Activated CD4-positive, alpha-beta memory T cell treated with anti-CD3 and anti-CD28 coated beads for 36 hours (primary cell): ENCODE results near the gene RAB18. TPM values are rescaled to one million over a fixed set of nuclear protein-coding genes. Genes with fewer than 3 reads are reported as not detected.
"Not testable (repeated sequence)": the region's sequence is repeated elsewhere in the genome, so short reads cannot be mapped to it uniquely, and the experiment has no call there.

Experiments used
- CTCF ChIA-PET: fragments of 350-600 bp; sonication (Branson Sonifier 250); formaldehyde crosslinking; loops from one replicate; lab custom pipeline; 2021; ENCODE audit warnings: antibody characterized with exemption, inconsistent platforms; lab: Charles Lee
- POLR2A ChIA-PET: fragments of 350-600 bp; sonication (Branson Sonifier 250); formaldehyde crosslinking; loops from one replicate; lab custom pipeline; 2021; ENCODE audit warnings: antibody characterized with exemption; lab: Charles Lee
- DNase-seq: peaks from one replicate; pipeline ENCODE4 v3.0.0-alpha.2; 2020
- H3K27ac Mint-ChIP-seq: one replicate; pipeline ENCODE4 v1.8.0; 2021; ENCODE audit warnings: mixed read lengths
- H3K27me3 Mint-ChIP-seq: one replicate; pipeline ENCODE4 v1.8.0; 2021; ENCODE audit warnings: mixed read lengths
- H3K36me3 Mint-ChIP-seq: one replicate; pipeline ENCODE4 v1.8.0; 2021; ENCODE audit warnings: mixed read lengths
- H3K4me1 Mint-ChIP-seq: one replicate; pipeline ENCODE4 v1.8.0; 2021; ENCODE audit warnings: low read depth, mixed read lengths
- H3K4me3 Mint-ChIP-seq: one replicate; pipeline ENCODE4 v1.8.0; 2021; ENCODE audit warnings: mild to moderate bottlenecking, mixed read lengths
- H3K9me3 Mint-ChIP-seq: one replicate; pipeline ENCODE4 v1.8.0; 2021; ENCODE audit warnings: mixed read lengths
- intact Hi-C: fragments of 100-400 bp; cut with micrococcal nuclease; formaldehyde crosslinking; loops from one replicate; pipeline ENCODE4 v1.15.1; 2023
- total RNA-seq, 2 experiments: library from RNA; stranded (reverse); gene quantifications; one replicate each; pipeline ENCODE4 v1.2.3, GENCODE V29; 2021

The RAB18 gene
- total RNA-seq, 2 experiments from 2014 or later = 51.7 to 54.0 TPM

GRCh38 chr10:27561334-27561733 is 57.2 kb downstream of the RAB18 start:
- no peaks in the 10 kb centered on the region for H3K9me3 Mint-ChIP-seq
- POLR2A ChIA-PET = no interaction called here
- intact Hi-C loops = loop anchor here (5.0 to 10.0 kb wide), 2 partner anchors 114 to 833 kb away; no protein-coding TSS in a partner anchor
- H3K27me3 Mint-ChIP-seq = no peaks in the 10 kb centered on the region
- no peak for DNase-seq
- CTCF ChIA-PET = interaction anchor here (0.6 to 1.9 kb wide), 4 partner anchors 97 to 618 kb away, joined by 3 to 5 read pairs (median 4); no protein-coding TSS in a partner anchor
- peaks cover 11% of the 10 kb centered on the region for H3K4me1 Mint-ChIP-seq
- no peaks in the 10 kb centered on the region for H3K36me3 Mint-ChIP-seq
- no peak overlapping the region for H3K4me3 Mint-ChIP-seq
- H3K27ac Mint-ChIP-seq = no peak overlapping the region

GRCh38 chr10:27564398-27564797 is 60.3 kb downstream of the RAB18 start:
- Mint-ChIP-seq H3K36me3 (peaks cover 3% of the 10 kb centered on the region), H3K4me3 (no peak overlapping the region), H3K4me1 (peaks cover 28% of the 10 kb centered on the region), H3K9me3 (no peaks in the 10 kb centered on the region), H3K27ac (no peak overlapping the region), H3K27me3 (no peaks in the 10 kb centered on the region)
- no peak for DNase-seq
- intact Hi-C loops = loop anchor here (5.0 to 10.0 kb wide), 2 partner anchors 117 to 830 kb away; no protein-coding TSS in a partner anchor
- ChIA-PET POLR2A (interaction anchor here (0.6 kb wide), 1 partner anchor 36 kb away, joined by 4 read pairs; no protein-coding TSS in a partner anchor), CTCF (no interaction called here)

GRCh38 chr10:27564880-27565279 is 60.8 kb downstream of the RAB18 start:
- Mint-ChIP-seq H3K9me3 (no peaks in the 10 kb centered on the region), H3K4me3 (no peak overlapping the region), H3K4me1 (peaks cover 28% of the 10 kb centered on the region), H3K36me3 (peaks cover 3% of the 10 kb centered on the region), H3K27me3 (no peaks in the 10 kb centered on the region), H3K27ac (no peak overlapping the region)
- ChIA-PET POLR2A (interaction anchor here (0.6 kb wide), 1 partner anchor 36 kb away, joined by 4 read pairs; no protein-coding TSS in a partner anchor), CTCF (interaction anchor here (0.6 kb wide), 1 partner anchor 78 kb away, joined by 3 read pairs; no protein-coding TSS in a partner anchor)
- intact Hi-C loops = loop anchor here (5.0 to 10.0 kb wide), 2 partner anchors 118 to 830 kb away; no protein-coding TSS in a partner anchor
- DNase-seq = no peak

- H3K9me3 Mint-ChIP-seq = no peaks in the 10 kb centered on the region
- H3K27ac Mint-ChIP-seq = peak overlapping the region; percentile 53
- H3K4me3 Mint-ChIP-seq = no peak overlapping the region
- H3K4me1 Mint-ChIP-seq = peaks cover 28% of the 10 kb centered on the region
- intact Hi-C loops = loop anchor here (10.0 kb wide), 1 partner anchor 826 kb away; no protein-coding TSS in a partner anchor
- ChIA-PET CTCF (no interaction called here), POLR2A (no interaction called here)
- DNase-seq = no peak
- peaks cover 3% of the 10 kb centered on the region for H3K36me3 Mint-ChIP-seq
- no peaks in the 10 kb centered on the region for H3K27me3 Mint-ChIP-seq
Observed at GRCh38 chr10:27568196-27569175, 64.4 kb downstream of the RAB18 start.

GRCh38 chr10:27569946-27570345 is 65.8 kb downstream of the RAB18 start:
- no peaks in the 10 kb centered on the region for H3K9me3 Mint-ChIP-seq
- H3K27ac Mint-ChIP-seq = no peak overlapping the region
- H3K27me3 Mint-ChIP-seq = no peaks in the 10 kb centered on the region
- CTCF ChIA-PET = interaction anchor here (0.9 kb wide), 1 partner anchor 824 kb away, joined by 3 read pairs; no protein-coding TSS in a partner anchor
- no peak overlapping the region for H3K4me3 Mint-ChIP-seq
- intact Hi-C loops = loop anchor here (10.0 kb wide), 1 partner anchor 825 kb away; no protein-coding TSS in a partner anchor
- peaks cover 3% of the 10 kb centered on the region for H3K36me3 Mint-ChIP-seq
- POLR2A ChIA-PET = no interaction called here
- peaks cover 17% of the 10 kb centered on the region for H3K4me1 Mint-ChIP-seq
- DNase-seq = no peak

GRCh38 chr10:27577038-27577437 is 72.9 kb downstream of the RAB18 start:
- H3K9me3 Mint-ChIP-seq, intact Hi-C loops, H3K4me1 Mint-ChIP-seq, H3K27me3 Mint-ChIP-seq, H3K27ac Mint-ChIP-seq, H3K36me3 Mint-ChIP-seq, CTCF ChIA-PET, H3K4me3 Mint-ChIP-seq, DNase-seq, POLR2A ChIA-PET: not testable (repeated sequence)

- POLR2A ChIA-PET = no interaction called here
Observed at GRCh38 chr10:27578316-27578715, 74.2 kb downstream of the RAB18 start.

GRCh38 chr10:27581225-27581624 is 77.1 kb downstream of the RAB18 start:
- H3K27ac Mint-ChIP-seq = no peak overlapping the region
- H3K4me3 Mint-ChIP-seq = no peak overlapping the region
- H3K36me3 Mint-ChIP-seq = no peaks in the 10 kb centered on the region
- DNase-seq = no peak
- peaks cover 2% of the 10 kb centered on the region for H3K9me3 Mint-ChIP-seq
- H3K27me3 Mint-ChIP-seq = no peaks in the 10 kb centered on the region
- ChIA-PET POLR2A (no interaction called here), CTCF (no interaction called here)
- H3K4me1 Mint-ChIP-seq = no peaks in the 10 kb centered on the region
- intact Hi-C loops = no loop called here

More at GRCh38 chr10:27578316-27578715, 74.2 kb downstream of the RAB18 start:
- no peaks in the 10 kb centered on the region for H3K9me3 Mint-ChIP-seq
- H3K4me1 Mint-ChIP-seq = no peaks in the 10 kb centered on the region
- no peak overlapping the region for H3K27ac Mint-ChIP-seq
- no peaks in the 10 kb centered on the region for H3K27me3 Mint-ChIP-seq
- no peaks in the 10 kb centered on the region for H3K36me3 Mint-ChIP-seq
- intact Hi-C loops = no loop called here
- no peak overlapping the region for H3K4me3 Mint-ChIP-seq
- CTCF ChIA-PET = no interaction called here
- DNase-seq = no peak

GRCh38 chr10:27584302-27584701 is 80.2 kb downstream of the RAB18 start:
- DNase-seq = no peak
- ChIA-PET POLR2A (no interaction called here), CTCF (no interaction called here)
- Mint-ChIP-seq H3K4me3 (no peak overlapping the region), H3K27me3 (peaks cover 2% of the 10 kb centered on the region), H3K27ac (no peak overlapping the region), H3K9me3 (peaks cover 7% of the 10 kb centered on the region), H3K4me1 (no peaks in the 10 kb centered on the region), H3K36me3 (peaks cover 4% of the 10 kb centered on the region)
- intact Hi-C loops = no loop called here

Other genes with a start within 250 kb of the RAB18 start
- gene MKX, start 241.5 kb downstream of the RAB18 start, total RNA-seq = under 1 TPM; 0.38 to 0.63 TPM